ENCODE results near the gene KCNH4.
A peak's percentile ranks its signal among the peaks of the same experiment; 100 is the strongest.

KCNH4 gene

DNA sequence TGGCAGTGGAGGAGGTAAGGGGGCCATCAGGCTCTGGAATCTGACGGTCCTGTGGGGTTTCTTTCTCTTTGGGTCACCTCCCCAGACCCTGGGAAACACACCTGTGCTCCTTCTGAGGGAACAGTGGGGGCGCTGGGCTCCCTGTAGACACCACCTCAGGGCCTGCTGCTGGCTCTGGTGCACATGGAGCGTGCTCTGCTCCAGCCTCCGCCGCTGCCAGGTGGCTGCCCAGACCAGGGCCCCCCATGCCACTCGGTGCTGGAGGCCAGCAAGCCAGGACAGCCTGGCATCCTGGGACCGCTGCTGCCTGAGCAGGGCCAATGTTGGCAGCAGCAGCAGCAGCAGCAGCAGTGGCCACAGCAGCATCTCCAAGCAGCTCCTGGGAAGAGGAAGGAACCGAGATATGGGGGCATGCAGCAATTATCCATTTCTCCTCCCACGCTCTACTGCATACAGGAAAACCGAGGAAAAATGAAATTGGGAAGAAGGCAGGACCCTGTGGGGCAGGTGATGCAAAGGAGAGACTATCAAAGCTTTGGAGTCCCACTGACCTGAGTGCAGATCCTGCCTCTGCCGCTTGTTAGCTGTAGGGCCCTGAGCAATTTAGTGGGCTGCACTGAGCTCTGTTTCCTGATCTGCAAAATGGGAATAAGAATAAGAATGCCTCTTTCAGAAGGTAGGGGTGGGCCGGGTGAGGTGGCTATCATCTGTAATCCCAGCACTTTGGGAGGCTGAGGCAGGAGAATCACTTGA, 12.4 kb upstream of the KCNH4 start:
- Histone ChIP-seq H3K27ac (ENCODE audit: low read depth, low read length) (peak overlapping the region; percentile 44; the same call in 1 of the 2 replicates), H4K20me1 (ENCODE audit: control insufficient read depth, insufficient read depth, low read depth, low read length) (no peaks in the 10 kb centered on the region), H3K4me3 (ENCODE audit: low read length) (peak overlapping the region; percentile 98)

DNA sequence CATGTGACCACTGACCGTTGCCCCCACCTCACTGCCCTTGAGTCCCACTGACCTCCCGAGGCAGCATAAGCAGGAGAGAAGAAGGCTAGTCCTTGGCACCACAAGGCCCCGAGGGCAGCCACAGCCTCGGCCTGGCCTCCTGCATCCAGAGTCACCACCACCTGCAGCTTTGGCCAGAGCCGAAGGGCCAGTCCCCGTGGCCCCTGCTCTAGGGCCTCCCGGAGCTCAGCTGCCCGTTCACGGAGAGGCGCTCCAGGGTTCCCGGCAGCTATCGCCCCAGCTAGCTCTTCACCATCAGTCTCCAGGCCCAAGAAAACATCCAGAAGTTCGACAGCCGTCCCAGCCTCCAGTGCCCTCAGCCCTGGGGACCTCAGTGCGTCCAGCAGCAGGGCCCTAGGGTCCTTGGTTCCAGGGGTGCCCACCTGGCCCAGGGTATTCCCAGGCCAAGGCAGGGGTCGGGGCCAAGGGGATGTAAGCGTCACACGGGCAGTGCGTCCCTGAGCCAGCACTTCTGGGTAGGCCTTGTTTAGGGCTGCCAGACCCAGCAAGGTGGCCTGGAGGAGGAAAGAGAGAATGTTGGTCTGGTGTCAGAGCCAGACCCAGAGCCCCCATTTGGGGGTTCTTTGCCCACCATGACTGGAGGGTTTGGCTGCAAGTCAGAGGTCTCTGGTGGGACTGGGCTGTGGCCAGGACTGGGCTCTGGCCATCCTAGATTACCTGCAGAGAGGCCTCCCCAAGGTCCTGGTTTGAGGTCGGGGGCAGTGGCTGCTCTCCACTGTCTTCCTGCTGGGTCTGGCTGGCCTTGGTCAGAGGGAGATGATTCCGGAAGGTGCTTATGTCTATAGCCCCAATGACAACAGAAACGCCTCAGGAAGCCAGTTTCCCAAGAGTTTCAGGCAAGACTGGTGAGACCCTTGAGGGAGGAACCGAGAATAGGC, 11.5 kb upstream of the KCNH4 start:
- Histone ChIP-seq H3K4me2 (ENCODE audit: low read length) (peak overlapping the region; percentile 83; the same call in 1 of the 2 replicates), H3K4me3 (ENCODE audit: low read length) (peak overlapping the region; percentile 98; the same call in 1 of the 2 replicates)

More for the DNA sequence above, 12.4 kb upstream of the KCNH4 start:
- no peaks in the 10 kb centered on the region for H3F3A ChIP-seq (ENCODE audit: control insufficient read depth, insufficient read depth)
- peaks cover 22% of the 10 kb centered on the region for H3K4me1 ChIP-seq (ENCODE audit: control insufficient read depth, low read length)
- H3K9me2 ChIP-seq (replicated peaks; ENCODE audit: control insufficient read depth, low read length): no peaks in the 10 kb centered on the region
- TF ChIP-seq, protein P1, sequence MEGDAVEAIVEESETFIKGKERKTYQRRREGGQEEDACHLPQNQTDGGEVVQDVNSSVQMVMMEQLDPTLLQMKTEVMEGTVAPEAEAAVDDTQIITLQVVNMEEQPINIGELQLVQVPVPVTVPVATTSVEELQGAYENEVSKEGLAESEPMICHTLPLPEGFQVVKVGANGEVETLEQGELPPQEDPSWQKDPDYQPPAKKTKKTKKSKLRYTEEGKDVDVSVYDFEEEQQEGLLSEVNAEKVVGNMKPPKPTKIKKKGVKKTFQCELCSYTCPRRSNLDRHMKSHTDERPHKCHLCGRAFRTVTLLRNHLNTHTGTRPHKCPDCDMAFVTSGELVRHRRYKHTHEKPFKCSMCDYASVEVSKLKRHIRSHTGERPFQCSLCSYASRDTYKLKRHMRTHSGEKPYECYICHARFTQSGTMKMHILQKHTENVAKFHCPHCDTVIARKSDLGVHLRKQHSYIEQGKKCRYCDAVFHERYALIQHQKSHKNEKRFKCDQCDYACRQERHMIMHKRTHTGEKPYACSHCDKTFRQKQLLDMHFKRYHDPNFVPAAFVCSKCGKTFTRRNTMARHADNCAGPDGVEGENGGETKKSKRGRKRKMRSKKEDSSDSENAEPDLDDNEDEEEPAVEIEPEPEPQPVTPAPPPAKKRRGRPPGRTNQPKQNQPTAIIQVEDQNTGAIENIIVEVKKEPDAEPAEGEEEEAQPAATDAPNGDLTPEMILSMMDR (IDR thresholded peaks at IDR 0.05; ENCODE audit: low read depth, low read length, poor library complexity, severe bottlenecking): peak; percentile 48
- TF ChIP-seq EZH2phosphoT487 (IDR thresholded peaks at IDR 0.05; ENCODE audit: borderline replicate concordance, low read length): no peak
- peaks cover 11% of the 10 kb centered on the region for H3K79me2 ChIP-seq (ENCODE audit: control insufficient read depth, low read length)
- no peaks in the 10 kb centered on the region for H3K27me3 ChIP-seq (ENCODE audit: control insufficient read depth, low read length)
- H3K9me3 ChIP-seq (ENCODE audit: control insufficient read depth, insufficient read depth, low read length): no peaks in the 10 kb centered on the region
- no peaks in the 10 kb centered on the region for H3K36me3 ChIP-seq (ENCODE audit: control insufficient read depth, low read length)
- H3K4me2 ChIP-seq (ENCODE audit: low read length): peak overlapping the region; percentile 83

DNA sequence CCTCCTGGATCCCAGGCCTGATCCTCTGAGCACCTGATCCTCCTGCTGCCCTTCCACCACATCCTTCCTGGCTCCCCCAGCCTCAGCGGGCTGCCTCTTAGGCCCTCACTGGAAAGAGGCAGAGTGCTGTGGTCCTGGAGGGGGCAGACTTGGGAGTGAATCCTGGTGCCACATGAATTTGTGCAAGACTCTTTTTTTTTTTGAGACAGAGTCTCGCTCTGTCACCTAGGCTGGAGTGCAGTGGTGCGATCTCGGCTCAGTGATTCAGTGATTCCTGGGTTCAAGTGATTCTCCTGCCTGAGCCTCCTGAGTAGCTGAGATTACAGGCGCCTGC, 10.3 kb upstream of the KCNH4 start:
- H3K36me3 ChIP-seq (ENCODE audit: control insufficient read depth, low read length): no peaks in the 10 kb centered on the region
- H3K79me2 ChIP-seq (ENCODE audit: control insufficient read depth, low read length): peaks cover 11% of the 10 kb centered on the region
- no peaks in the 10 kb centered on the region for H3K9me3 ChIP-seq (ENCODE audit: control insufficient read depth, insufficient read depth, low read length)
- H4K20me1 ChIP-seq (ENCODE audit: control insufficient read depth, insufficient read depth, low read depth, low read length): no peaks in the 10 kb centered on the region
- no peak overlapping the region for H3K27ac ChIP-seq (ENCODE audit: low read depth, low read length)
- H3K9me2 ChIP-seq (replicated peaks; ENCODE audit: control insufficient read depth, low read length): no peaks in the 10 kb centered on the region
- H3F3A ChIP-seq (ENCODE audit: control insufficient read depth, insufficient read depth): no peaks in the 10 kb centered on the region
- TF ChIP-seq, protein P1 (IDR thresholded peaks at IDR 0.05; ENCODE audit: low read depth, low read length, poor library complexity, severe bottlenecking): no peak
- TF ChIP-seq EZH2phosphoT487 (IDR thresholded peaks at IDR 0.05; ENCODE audit: borderline replicate concordance, low read length): no peak
- H3K4me2 ChIP-seq (ENCODE audit: low read length): no peak overlapping the region
- H3K4me1 ChIP-seq (ENCODE audit: control insufficient read depth, low read length): peaks cover 20% of the 10 kb centered on the region
- H3K4me3 ChIP-seq (ENCODE audit: low read length): no peak overlapping the region
- H3K27me3 ChIP-seq (ENCODE audit: control insufficient read depth, low read length): no peaks in the 10 kb centered on the region

More for the DNA sequence above, 11.5 kb upstream of the KCNH4 start:
- peaks cover 11% of the 10 kb centered on the region for H3K79me2 ChIP-seq (ENCODE audit: control insufficient read depth, low read length)
- H3K9me2 ChIP-seq (replicated peaks; ENCODE audit: control insufficient read depth, low read length): no peaks in the 10 kb centered on the region
- no peaks in the 10 kb centered on the region for H4K20me1 ChIP-seq (ENCODE audit: control insufficient read depth, insufficient read depth, low read depth, low read length)
- H3K27ac ChIP-seq (ENCODE audit: low read depth, low read length): no peak overlapping the region
- H3K4me1 ChIP-seq (ENCODE audit: control insufficient read depth, low read length): peaks cover 22% of the 10 kb centered on the region
- H3K27me3 ChIP-seq (ENCODE audit: control insufficient read depth, low read length): no peaks in the 10 kb centered on the region
- H3F3A ChIP-seq (ENCODE audit: control insufficient read depth, insufficient read depth): no peaks in the 10 kb centered on the region
- TF ChIP-seq, protein P1 (IDR thresholded peaks at IDR 0.05; ENCODE audit: low read depth, low read length, poor library complexity, severe bottlenecking): no peak
- no peak for TF ChIP-seq EZH2phosphoT487 (IDR thresholded peaks at IDR 0.05; ENCODE audit: borderline replicate concordance, low read length)
- H3K36me3 ChIP-seq (ENCODE audit: control insufficient read depth, low read length): no peaks in the 10 kb centered on the region
- no peaks in the 10 kb centered on the region for H3K9me3 ChIP-seq (ENCODE audit: control insufficient read depth, insufficient read depth, low read length)

Measured in DOHH2 (cell line).